Fibroblast of the conjunctiva (primary cell): ENCODE data around the gene ADGRG1.

Experiments used
- DNase-seq: peaks from one replicate; pipeline ENCODE4 v3.0.0-alpha.2; 2010; ENCODE audit warnings: low read depth

The ADGRG1 gene

GRCh38 chr16:57648581-57649442 is 20.4 kb downstream of the ADGRG1 start:
- peak; percentile 50 for DNase-seq

- no peak for DNase-seq
Observed at GRCh38 chr16:57649443-57649751, 21.0 kb downstream of the ADGRG1 start.

- no peak for DNase-seq
Observed at GRCh38 chr16:57649846-57650245, 21.4 kb downstream of the ADGRG1 start.

- DNase-seq = no peak
Observed at GRCh38 chr16:57651344-57652333, 23.2 kb downstream of the ADGRG1 start.

GRCh38 chr16:57652695-57653471 is 24.5 kb downstream of the ADGRG1 start:
- no peak for DNase-seq

GRCh38 chr16:57653936-57654335 is 25.5 kb downstream of the ADGRG1 start:
- DNase-seq = no peak

- DNase-seq = no peak
Observed at GRCh38 chr16:57656342-57656955, 28.0 kb downstream of the ADGRG1 start.

GRCh38 chr16:57657228-57657627 is 28.8 kb downstream of the ADGRG1 start:
- DNase-seq = no peak

GRCh38 chr16:57658130-57658877 is 29.9 kb downstream of the ADGRG1 start:
- DNase-seq = no peak

- no peak for DNase-seq
Observed at GRCh38 chr16:57658878-57659674, 30.6 kb downstream of the ADGRG1 start.

GRCh38 chr16:57660715-57661463 is 32.5 kb downstream of the ADGRG1 start:
- no peak for DNase-seq

- DNase-seq = no peak
Observed at GRCh38 chr16:57661510-57661909, 33.1 kb downstream of the ADGRG1 start.

- DNase-seq = no peak
Observed at GRCh38 chr16:57661936-57662906, 33.8 kb downstream of the ADGRG1 start.

- no peak for DNase-seq
Observed at GRCh38 chr16:57663436-57663835, 35.0 kb downstream of the ADGRG1 start.

- DNase-seq = no peak
Observed at GRCh38 chr16:57663917-57664661, 35.7 kb downstream of the ADGRG1 start.

- no peak for DNase-seq
Observed at GRCh38 chr16:57664662-57665025, 36.2 kb downstream of the ADGRG1 start.

GRCh38 chr16:57665541-57665940 is 37.1 kb downstream of the ADGRG1 start:
- DNase-seq = no peak
